Urothelium cell line (cell line): ENCODE data around the gene ARID1B.

Experiments used
- DNase-seq: peaks from one replicate; pipeline ENCODE4 v3.0.0; 2011; ENCODE audit warnings: low spot score, mixed read lengths
- FAIRE-seq: peaks from 2 replicates; lab custom pipeline; 2011; peaks lifted over from hg19 to GRCh38; lab: Jason Lieb, UNC

The ARID1B gene

DNA sequence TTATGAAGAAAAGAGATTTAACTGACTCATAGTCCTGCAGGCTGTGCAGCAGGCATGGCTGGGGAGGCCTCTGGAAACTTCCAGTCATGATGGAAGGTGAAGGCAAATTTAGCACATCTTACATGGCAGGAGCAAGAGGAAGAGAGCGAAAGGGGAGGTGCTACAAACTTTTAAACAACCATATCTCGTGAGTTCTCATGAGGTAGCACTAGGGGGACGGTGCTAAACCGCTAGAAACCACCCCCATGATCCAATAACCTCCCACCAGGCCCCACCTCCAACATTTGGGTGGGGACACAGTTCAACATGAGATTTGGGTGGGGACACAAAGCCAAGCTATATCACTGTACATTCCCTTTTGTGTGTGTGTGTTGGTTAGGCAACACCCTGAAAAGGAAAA lies 336.2 kb downstream of the ARID1B start:
- no peak for FAIRE-seq

DNA sequence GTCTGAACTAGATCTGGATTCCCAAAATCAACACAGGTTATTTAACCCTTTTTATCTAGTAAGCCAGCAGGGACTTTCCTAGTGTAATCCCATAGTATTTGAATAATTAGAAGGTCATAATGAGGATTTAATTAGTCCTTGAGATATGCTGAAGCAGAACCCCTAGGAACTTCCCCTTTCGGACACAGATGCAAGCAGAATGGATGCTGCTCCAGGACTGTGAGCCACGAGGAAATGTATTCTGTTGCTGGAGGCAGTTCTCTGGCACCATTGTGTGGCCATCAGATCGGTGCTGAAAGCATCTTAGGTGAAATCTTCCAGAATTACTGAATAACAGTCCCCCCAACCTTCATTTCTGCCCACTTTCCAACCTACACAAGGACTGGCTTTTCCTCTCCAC lies 339.2 kb downstream of the ARID1B start:
- FAIRE-seq = no peak

More for the DNA sequence above, 336.2 kb downstream of the ARID1B start:
- DNase-seq = no peak

DNA sequence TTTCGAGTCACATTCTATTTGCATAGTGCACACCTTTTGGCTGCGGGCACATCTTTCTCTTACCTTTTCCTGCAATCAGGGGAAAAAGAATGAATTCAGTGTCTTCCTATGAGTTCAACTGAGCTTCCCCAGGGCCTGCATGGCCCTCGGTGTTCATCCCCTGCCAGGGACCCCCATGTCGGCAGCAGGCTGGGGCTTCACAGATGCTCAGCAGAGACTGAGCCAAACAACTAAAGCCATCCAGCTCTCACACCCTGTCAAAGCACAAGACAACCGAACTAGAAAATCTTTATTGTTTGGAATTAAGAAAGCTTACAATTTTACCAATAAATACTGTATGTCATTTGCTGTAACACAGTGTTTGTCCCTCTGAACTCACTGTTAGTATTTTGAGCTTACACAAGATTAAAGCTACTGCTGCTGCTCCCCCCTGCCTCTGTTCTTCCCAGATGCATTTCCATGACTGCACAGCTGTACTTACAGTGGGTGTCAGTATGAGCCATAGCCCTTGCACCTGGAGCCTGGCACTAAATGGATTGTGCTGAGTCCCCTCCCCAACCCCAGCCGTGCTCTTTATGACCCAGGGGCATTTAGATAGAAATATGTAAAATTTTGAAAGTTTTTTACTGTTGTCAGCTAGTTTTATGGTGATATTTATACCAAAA lies 340.4 kb downstream of the ARID1B start:
- DNase-seq = no peak
- FAIRE-seq = no peak

More for the DNA sequence above, 339.2 kb downstream of the ARID1B start:
- DNase-seq = no peak

DNA sequence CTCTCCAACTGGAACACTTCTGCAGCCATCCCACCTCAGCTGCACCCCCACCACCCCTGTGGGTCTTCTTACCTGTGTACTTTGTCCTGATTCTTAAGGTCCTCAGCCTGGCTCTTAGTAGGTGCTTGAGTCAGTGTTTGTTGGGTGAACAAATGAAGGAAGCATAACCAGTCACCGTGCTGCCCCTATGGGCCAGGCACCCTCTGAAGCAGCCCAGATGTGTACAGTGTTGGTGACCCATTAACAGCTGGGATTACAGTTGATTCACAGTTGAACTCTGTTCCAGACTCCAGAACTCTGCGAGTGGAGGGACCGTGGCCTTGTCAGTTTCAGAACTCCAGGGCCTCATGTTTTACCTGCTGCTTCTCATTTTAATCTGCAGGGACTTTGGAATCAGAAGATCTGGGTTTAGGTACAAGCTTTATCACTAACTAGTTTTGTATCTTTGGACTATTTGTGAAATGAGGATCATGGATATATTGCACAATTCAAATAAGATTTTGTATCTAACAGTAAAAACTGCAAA lies 342.4 kb downstream of the ARID1B start:
- no peak for FAIRE-seq
- no peak for DNase-seq

DNA sequence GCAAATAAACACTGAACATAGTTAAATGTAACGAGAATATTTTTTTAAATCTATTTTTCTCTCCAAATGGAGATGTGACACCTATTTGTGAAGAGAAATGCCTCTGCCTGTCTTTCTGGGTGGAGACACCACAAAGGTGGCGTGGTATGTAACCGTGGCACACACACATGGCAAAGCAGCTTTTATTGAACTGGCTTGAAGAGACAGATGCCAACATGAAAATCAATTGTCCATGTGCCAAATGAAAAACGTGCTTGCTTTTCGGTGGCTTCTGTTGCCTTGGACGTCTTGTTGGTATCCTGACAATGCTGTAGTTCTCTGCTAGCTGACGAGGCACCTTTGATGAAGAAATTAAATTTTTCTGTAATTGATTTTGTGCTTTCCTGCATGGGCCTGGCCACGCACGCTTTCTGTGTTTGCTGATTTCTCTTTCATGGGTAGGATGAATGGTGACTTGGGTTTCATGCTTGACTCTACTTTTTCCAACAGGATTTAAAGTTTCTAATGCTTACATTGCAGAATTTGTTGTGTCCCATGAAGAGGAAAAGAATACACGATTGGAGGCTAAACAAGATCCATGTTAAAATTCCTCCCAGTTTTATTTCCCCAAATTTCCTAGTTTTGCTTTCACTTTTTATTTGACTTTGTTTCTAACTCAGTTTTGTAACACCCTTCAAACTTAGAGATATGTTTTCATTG lies 343.5 kb downstream of the ARID1B start:
- no peak for FAIRE-seq
- DNase-seq = no peak

DNA sequence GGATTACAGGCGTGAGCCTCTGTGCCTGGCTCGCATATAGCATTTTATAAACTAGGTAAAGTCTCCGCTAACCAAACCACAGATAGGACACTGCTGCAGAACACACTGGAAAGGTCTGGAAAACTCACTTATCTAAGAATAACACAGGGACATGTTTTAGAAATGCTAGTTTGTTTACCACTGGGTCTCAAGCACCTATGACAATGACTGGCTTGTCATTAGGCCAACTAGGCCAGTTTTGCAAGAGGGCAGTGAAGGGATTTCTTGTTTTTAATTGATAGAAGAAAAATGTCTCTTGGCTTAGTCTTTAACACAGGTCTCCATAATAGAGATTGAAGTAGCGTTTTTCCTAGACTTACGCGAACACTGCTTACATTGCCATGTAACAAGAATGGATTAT lies 344.7 kb downstream of the ARID1B start:
- DNase-seq (no peak), FAIRE-seq (no peak)

DNA sequence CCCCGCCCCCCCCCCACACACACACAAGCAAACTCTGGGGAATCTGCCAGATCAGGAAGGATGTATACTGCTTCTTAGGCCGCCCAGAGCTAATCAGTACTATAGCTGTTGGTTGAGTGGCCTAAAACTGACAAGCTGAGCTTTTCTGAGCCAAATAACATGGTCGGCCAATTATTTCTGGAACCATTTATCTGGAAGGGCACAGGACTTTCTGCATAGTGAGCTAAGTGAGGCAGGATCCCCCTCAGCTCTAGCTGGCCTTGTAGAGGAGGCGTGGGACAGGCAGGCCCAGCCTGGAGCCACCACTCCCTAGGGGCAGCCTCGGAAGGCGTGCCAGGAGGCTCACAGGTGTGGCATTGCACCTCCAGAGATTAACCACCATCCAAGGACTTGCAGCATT lies 346.1 kb downstream of the ARID1B start:
- DNase-seq = no peak
- FAIRE-seq = no peak

DNA sequence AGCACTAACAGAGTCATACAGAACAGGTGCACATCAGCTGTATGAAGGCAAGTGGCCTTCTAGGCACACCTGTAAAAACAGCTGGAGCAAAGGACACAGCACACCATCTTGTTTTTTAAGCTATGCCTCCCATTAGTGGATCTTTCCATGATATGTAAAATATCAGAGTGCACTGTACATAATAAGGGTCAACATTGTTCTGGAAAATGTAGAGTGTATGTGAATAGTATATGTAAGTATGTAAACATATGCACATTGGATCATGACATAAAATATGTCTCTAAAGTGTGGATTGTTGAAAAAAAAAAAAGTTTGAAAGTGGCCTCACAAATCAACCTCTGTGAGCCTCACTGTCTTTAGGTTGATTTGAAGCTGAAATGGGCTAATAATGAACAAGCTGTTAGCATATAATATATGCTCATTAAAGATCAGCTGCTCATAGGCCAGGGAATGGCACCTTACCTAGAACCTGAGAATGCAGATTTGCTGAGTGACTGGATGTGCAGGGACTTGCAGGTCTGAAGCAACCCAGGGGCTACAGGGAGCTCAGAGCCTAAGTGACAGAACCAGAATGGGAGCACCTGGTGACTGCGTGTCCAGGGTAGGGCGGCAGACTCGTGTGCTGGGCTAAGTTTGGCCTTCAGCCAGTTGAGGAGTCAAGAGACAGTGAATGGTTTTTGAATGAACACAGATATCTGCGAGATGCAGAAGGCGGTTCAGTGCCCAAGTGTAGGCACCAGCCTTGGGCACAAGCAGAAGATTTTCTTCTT lies 347.5 kb downstream of the ARID1B start:
- FAIRE-seq (no peak), DNase-seq (no peak)

DNA sequence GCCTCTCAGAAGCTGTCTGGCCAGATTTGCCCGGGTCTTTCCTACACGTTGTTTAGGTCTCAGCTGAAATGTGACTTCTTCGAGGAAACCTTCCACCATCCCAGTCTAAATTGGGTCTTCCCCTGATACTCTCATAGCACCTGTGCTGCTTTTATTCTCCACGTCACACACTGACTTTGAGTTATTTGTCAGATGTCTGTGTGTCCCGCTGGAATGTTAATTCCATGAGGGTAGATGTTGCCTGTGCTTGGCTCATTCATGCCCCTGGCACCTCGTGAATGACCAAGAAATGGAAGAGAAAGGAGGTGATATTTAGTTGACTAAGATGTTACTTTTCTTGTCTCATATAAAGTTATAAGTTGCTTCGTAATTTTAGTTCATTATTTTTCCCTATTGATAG lies 348.4 kb downstream of the ARID1B start:
- no peak for DNase-seq

DNA sequence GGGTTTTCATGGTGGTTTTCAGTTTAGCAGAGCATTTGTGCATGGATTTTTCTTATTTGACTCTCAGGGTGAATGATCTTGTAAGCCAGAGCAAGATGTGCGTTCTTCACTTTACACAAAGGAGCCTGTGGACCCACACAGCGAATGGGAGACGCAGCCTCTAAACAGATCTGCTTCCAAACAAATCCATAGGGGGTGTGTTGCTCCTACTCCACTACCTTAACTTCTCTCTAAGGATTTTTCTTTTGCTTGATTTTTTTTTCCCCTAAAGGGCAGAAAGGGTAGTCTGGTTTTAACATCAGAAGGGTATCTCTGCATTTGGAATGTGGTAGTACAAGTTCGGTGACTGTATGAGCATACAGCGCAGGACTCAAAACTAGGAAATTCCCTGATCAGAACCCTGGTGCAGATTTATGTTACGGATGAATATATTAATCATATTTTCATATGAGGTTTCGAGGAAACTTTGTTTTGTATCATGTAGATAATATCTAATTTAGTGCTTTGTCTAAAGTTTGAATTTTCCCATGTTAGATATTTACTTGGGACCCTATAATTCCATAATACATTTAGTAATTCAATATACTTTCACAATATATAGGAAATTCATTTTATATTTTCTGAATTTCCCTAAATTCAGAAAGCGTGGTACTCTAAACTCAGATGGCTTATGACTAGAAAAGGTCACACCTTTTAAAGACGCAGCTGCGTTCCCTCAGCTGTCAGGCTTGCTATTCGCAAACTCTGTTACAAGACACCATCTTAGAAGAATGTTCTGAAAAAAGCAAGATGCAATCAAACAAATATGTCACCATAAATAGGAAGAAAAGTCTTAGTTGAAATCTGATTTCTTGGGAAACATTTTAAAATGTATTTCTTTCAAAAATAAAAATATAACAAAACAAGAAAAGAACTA lies 349.3 kb downstream of the ARID1B start:
- no peak for DNase-seq
- no peak for FAIRE-seq

More for the DNA sequence above, 348.4 kb downstream of the ARID1B start:
- FAIRE-seq = no peak

DNA sequence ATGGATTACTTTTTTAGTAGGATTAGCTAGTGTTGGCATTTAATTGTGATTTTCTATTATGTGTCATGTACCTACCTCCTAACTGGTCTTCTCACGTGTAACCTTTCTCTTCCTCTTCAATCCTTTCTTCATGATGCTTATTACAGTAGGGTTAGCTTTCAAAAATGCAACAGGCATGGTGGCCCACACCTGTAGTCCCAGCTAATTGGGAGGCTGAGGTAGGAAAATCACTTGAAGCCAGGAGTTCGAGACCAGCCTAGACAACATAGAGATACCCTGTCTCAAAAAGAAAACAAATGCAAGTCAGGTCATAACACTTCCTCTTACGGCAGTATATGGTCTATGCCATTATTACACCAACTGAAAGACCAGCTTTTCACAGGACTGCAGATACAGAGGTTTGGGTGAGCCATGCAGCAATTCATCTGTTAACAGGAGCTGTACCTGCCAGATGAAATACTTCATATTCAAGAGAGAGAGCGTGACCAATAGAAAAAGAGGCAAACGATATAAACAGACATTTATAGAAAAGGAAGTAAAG lies 351.1 kb downstream of the ARID1B start:
- FAIRE-seq (no peak), DNase-seq (no peak)

DNA sequence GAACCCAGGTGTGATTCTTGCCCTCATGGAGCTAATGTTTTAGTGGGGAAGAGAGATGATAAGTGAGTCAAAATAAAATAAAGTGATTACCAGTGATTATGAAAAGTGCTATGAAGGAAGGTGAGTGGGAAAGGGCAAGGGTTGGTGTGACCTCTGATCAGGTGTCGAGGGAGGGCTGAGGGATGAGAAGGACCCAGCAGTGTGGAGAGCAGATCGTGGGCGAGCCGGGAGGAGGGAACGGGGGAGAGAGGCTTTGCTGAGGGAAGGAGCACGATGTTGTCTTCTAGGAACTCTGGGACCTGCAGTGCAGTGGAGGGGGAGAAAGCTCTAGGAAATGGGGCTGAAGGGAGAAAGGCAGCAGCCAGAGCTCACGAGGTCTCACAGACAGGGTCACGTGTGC lies 354.1 kb downstream of the ARID1B start:
- FAIRE-seq (no peak), DNase-seq (no peak)

DNA sequence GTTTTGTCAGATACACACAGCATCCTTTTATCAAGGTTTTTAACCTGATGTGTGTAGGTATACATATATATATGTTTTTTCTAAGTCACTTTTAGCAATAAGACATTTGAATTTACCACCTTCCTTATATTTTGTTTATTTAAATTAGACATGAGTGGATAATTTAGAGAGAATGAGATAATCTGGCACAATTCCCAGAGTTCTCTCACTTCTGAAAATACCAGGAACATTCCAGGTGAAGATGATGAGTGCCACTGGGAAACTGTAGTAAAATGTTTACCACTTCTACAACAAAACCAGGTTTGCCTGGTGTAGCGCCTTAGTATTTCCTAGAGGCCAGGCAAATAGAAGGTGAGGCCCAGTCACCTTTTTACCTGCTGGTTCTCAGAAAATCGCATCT lies 356.7 kb downstream of the ARID1B start:
- no peak for DNase-seq
- FAIRE-seq = no peak

DNA sequence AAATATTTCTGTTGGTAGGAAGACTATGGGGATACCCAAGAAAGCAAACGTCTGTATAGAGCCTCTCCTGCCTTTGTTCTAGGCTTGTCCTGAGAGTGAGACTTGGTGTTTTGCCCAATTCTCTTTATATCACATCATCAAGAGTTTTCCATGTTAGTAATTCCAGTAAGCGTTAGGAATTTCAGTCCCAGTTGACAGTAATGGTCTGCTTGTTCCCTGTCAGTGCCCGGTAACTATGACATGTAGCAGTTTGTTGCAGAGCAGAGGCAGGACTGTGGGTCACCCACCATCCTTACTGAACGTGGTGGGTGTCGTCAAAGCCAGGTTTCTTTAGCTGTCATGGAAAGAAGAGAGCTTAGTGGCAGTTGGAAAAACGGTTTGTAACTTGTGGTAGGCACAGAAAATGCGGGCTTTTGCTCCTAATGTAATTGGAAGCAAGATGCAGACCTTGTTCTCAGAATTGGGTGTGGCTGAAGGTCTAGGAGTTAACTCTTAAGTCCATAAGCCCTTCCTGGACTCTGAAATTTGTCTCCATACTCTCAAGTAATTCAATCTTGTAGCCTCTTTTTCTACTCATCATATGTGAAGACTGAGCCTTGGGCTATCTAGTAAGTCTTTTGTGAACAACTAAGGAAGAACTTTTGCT lies 357.3 kb downstream of the ARID1B start:
- DNase-seq (no peak), FAIRE-seq (no peak)

DNA sequence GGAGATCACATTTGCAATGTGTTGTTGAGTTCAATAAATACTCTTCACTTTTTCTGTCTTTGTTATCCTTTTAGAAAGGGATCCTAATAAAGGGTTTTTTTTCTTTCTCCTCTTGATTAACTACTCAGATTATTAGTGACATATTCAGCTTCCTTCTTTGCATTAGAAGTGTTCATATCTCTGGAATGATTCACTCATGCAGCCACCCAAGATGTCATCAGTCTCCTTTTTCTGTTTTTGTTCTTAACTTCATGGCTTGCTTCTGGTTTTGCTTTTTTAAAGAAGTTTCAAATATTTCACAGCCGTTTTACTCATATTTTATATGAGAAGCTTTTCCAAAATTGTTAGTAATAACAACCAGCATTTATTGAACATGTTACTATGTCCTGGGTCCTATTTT lies 358.5 kb downstream of the ARID1B start:
- FAIRE-seq = no peak
- no peak for DNase-seq

DNA sequence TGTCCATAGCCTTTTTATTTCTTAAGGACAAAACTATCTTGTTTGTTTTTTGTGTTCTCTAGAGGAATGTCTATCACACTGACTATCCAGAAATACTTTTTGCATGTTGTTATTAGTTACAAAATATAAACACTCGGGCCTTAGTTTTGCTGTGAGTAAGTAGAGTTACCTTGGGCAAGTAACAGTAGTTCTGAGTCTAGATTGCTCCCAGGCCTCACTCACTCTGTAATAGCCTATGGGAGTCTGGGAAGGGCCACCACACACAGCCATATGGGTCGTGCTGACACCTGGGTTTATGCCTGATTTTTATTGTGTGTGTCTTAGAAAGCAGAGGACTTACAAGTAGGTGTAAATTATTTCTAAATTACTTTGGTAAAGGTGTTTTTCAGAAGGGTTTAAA lies 360.3 kb downstream of the ARID1B start:
- DNase-seq (no peak), FAIRE-seq (no peak)

DNA sequence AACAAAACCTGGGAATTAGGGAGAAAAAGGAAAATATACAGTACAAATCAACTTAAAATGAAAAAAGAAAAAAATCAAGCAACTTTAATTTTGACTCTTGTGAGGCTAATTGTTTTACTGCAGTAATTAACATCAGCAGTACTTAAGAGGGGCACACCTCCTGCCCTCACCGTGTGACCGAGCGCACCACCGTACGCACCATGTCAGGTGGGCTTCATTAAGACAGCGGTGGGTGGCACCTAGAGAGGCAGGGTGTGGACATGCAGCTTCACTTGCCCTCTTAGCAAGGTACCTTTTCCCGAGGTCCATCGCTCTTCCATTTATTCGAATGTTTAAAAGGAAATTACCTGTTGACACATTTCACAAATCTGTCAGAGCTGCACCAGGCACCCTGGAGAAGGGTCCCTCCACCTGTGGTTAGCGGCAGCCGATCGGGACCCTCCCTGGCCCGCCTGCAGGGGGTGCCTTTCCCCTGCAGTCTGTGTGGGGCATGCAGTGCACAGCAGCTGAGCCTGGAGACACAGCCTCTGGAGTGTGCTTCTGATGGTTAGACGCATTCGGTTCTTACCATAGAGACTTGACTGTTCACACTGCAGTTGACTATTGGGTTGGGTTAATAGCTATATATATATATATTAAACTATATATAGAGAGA lies 362.0 kb downstream of the ARID1B start:
- FAIRE-seq = no peak

DNA sequence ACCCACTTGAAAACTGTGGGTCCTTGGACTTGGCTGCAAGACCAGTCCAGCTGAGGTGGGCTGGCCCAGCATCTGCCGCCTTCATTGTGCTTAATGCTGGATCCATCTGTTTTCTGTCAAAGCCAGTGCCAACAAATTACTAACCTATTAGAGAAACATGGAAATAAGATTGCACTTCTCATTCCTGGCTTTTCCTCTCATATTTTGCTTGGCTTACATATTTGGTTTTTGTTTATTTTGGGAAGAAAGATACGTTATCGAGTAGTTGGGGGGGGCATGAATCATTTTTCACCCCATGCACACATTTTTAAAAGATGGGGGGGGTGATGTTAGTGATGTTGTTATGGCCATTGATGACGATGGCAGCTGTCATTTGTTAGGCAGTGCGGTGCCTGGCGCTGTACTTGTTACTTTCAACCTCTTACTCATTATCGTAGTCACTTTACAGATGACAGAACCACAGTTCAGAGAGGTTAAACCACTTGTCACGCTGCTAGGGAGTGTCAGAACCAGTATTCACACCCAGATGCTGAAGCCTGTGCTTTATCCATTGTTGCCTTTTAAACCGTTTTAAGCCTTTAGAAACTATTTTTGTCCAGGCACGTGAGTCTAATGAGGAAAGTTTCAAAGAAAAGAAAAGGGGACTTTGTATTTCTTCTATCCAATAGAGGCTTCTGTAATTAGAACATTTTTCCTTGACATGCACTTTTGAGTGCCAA lies 366.2 kb downstream of the ARID1B start:
- FAIRE-seq = no peak
- no peak for DNase-seq

More for the DNA sequence above, 362.0 kb downstream of the ARID1B start:
- no peak for DNase-seq
